HG02870 (cell line): Measurements from ENCODE around the gene PDE3B.
A peak's percentile ranks its signal among the peaks of the same experiment; 100 is the strongest.
"Not testable (repeated sequence)": the region's sequence is repeated elsewhere in the genome, so short reads cannot be mapped to it uniquely, and the experiment has no call there.

ENCODE experiments used
- ATAC-seq: cut with Tn5 transposase; IDR thresholded peaks from one replicate; pipeline ENCODE4 v1.9.1; 2021; ENCODE audit warnings: mild to moderate bottlenecking, moderate library complexity; ENCODE audit not compliant: unreplicated experiment

PDE3B gene

GRCh38 chr11:14641801-14642200, 1.8 kb upstream of the PDE3B start:
- no peak for ATAC-seq

- no peak for ATAC-seq
Measured at GRCh38 chr11:14642453-14642852, 1.2 kb upstream of the PDE3B start.

- no peak for ATAC-seq
Measured at GRCh38 chr11:14642873-14643696, 519 bp upstream of the PDE3B start.

- peak; percentile 60 for ATAC-seq
Measured at GRCh38 chr11:14644226-14645014, 816 bp downstream of the PDE3B start.

GRCh38 chr11:14645015-14645912, 1.7 kb downstream of the PDE3B start:
- ATAC-seq: no peak

- no peak for ATAC-seq
Measured at GRCh38 chr11:14645985-14646900, 2.6 kb downstream of the PDE3B start.

- no peak for ATAC-seq
Measured at GRCh38 chr11:14650064-14650463, 6.5 kb downstream of the PDE3B start.

- ATAC-seq: no peak
Measured at GRCh38 chr11:14653090-14653489, 9.5 kb downstream of the PDE3B start.

- no peak for ATAC-seq
Measured at GRCh38 chr11:14655435-14655834, 11.8 kb downstream of the PDE3B start.

GRCh38 chr11:14656536-14657457, 13.2 kb downstream of the PDE3B start:
- no peak for ATAC-seq

- no peak for ATAC-seq
Measured at GRCh38 chr11:14657841-14658240, 14.2 kb downstream of the PDE3B start.

- not testable (repeated sequence) for ATAC-seq
Measured at GRCh38 chr11:14664926-14665325, 21.3 kb downstream of the PDE3B start.

GRCh38 chr11:14667329-14667728, 23.7 kb downstream of the PDE3B start:
- ATAC-seq: not testable (repeated sequence)

- ATAC-seq: no peak
Measured at GRCh38 chr11:14668731-14669301, 25.2 kb downstream of the PDE3B start.

GRCh38 chr11:14669499-14669898, 25.9 kb downstream of the PDE3B start:
- no peak for ATAC-seq

- no peak for ATAC-seq
Measured at GRCh38 chr11:14669958-14670357, 26.4 kb downstream of the PDE3B start.

GRCh38 chr11:14672635-14673034, 29.0 kb downstream of the PDE3B start:
- ATAC-seq: no peak

- no peak for ATAC-seq
Measured at GRCh38 chr11:14673421-14673820, 29.8 kb downstream of the PDE3B start.
